GM12878 (cell line): ENCODE measurements around the gene MSRB1. TPM values are rescaled to one million over a fixed set of nuclear protein-coding genes. Genes with fewer than 3 reads are reported as not detected.
A peak's percentile ranks its signal among the peaks of the same experiment; 100 is the strongest.

Experiments used
- ATAC-seq: fragments of 200-7000 bp; cut with Tn5 transposase; 3 replicates; pipeline ENCODE4 v1.9.1; 2020; ENCODE audit warnings: mild to moderate bottlenecking, moderate library complexity
- BruUV-seq: library from RNA; stranded (reverse); fragments of 400-500 nt; replicated peaks from 2 replicates; lab custom pipeline; 2021; lab: Mats Ljungman, UMichigan
- CTCF ChIA-PET: fragments of 300-600 bp; sonication (Branson Sonifier 250); formaldehyde crosslinking; extraction: SDS; loops from one replicate; lab custom pipeline; 2021; ENCODE audit warnings: inconsistent platforms; lab: Yijun Ruan, JAX
- POLR2A ChIA-PET: fragments of 350-600 bp; formaldehyde crosslinking; extraction: SDS; loops from one replicate; lab custom pipeline; 2021; ENCODE audit warnings: inconsistent platforms; lab: Charles Lee
- RAD21 ChIA-PET: fragments of 300-600 bp; sonication (Branson Sonifier 250); formaldehyde crosslinking; loops from one replicate; lab custom pipeline; 2023; ENCODE audit warnings: antibody characterized with exemption; ENCODE audit not compliant: unreplicated experiment; lab: Charles Lee
- SMC1A ChIA-PET: fragments of 300-600 bp; sonication (Branson Sonifier 250); formaldehyde crosslinking; loops from one replicate; lab custom pipeline; 2023; ENCODE audit not compliant: unreplicated experiment, uncharacterized antibody; lab: Charles Lee
- DNase-seq: peaks from one replicate; pipeline ENCODE4 v3.0.0-alpha.2; 2011; ENCODE audit warnings: low read depth, low spot score
- FAIRE-seq: peaks from 3 replicates; lab custom pipeline; 2011; peaks lifted over from hg19 to GRCh38; lab: Jason Lieb, UNC
- H2AFZ ChIP-seq: 2 replicates; pipeline ENCODE4 v1.6.0; 2011; ENCODE audit warnings: low read depth, low read length, control low read depth; ENCODE audit not compliant: control insufficient read depth
- H3K27ac ChIP-seq: 2 replicates; pipeline ENCODE4 v1.5.1; 2011; ENCODE audit warnings: control low read depth; ENCODE audit not compliant: control insufficient read depth, insufficient read depth
- H3K27me3 ChIP-seq, 2 experiments: replicated peaks in 1 of 2; 2 replicates each; pipeline versions ENCODE4 v1.6.0 to v1.6.1; 2011; ENCODE audit warnings: low read length in 1 of 2; ENCODE audit not compliant: control insufficient read depth in 2 of 2, insufficient read depth in 2 of 2
- H3K36me3 ChIP-seq, 2 experiments: 2 replicates each; pipeline ENCODE4 v1.5.1; 2011; ENCODE audit warnings: low read length in 1 of 2; ENCODE audit not compliant: control insufficient read depth in 2 of 2, insufficient read depth in 2 of 2
- H3K4me1 ChIP-seq: 2 replicates; pipeline ENCODE4 v1.6.1; 2011; ENCODE audit warnings: mild to moderate bottlenecking, low read length, moderate library complexity, mixed read lengths; ENCODE audit not compliant: control insufficient read depth, insufficient read depth
- H3K4me2 ChIP-seq: 2 replicates; pipeline ENCODE4 v1.6.0; 2011; ENCODE audit warnings: control low read depth; ENCODE audit not compliant: control insufficient read depth, insufficient read depth
- H3K4me3 ChIP-seq: fragments of 200-600 bp; sonication (generic); 2 replicates; pipeline ENCODE4 v1.5.1; 2016
- H3K79me2 ChIP-seq: 2 replicates; pipeline ENCODE4 v1.6.0; 2011; ENCODE audit warnings: low read length; ENCODE audit not compliant: control insufficient read depth, insufficient read depth
- H3K9ac ChIP-seq: 2 replicates; pipeline ENCODE4 v1.8.0; 2011; ENCODE audit warnings: low read length, control low read depth, mixed read lengths; ENCODE audit not compliant: control insufficient read depth, insufficient read depth
- H3K9me3 ChIP-seq: replicated peaks from 3 replicates; pipeline ENCODE4 v1.5.1; 2011; ENCODE audit warnings: mild to moderate bottlenecking, low read length; ENCODE audit not compliant: control insufficient read depth, insufficient read depth
- H4K20me1 ChIP-seq: 2 replicates; pipeline ENCODE4 v1.6.0; 2011; ENCODE audit not compliant: control insufficient read depth, insufficient read depth
- EED ChIP-seq: sonication (generic); IDR thresholded peaks from 2 replicates; pipeline ENCODE4 v1.6.1; 2016; ENCODE audit warnings: antibody characterized with exemption, low read depth
- ESRRA ChIP-seq: IDR thresholded peaks from 2 replicates; pipeline ENCODE4 v1.6.1; 2012; ENCODE audit warnings: mild to moderate bottlenecking, low read length, improper control_type of control experiment
- FOXM1 ChIP-seq: IDR thresholded peaks from 2 replicates; pipeline ENCODE4 v1.6.1; 2012; ENCODE audit warnings: low read depth, mild to moderate bottlenecking, inconsistent platforms, low read length, moderate library complexity
- HSF1 ChIP-seq: fragments of 150-350 bp; IDR thresholded peaks from 2 replicates; pipeline ENCODE4 v1.6.1; 2014; ENCODE audit warnings: mild to moderate bottlenecking, low read depth, low read length
- NFYB ChIP-seq: IDR thresholded peaks from 2 replicates; pipeline ENCODE4 v1.6.1; 2011; ENCODE audit warnings: low read depth, mild to moderate bottlenecking, low read length, improper control_type of control experiment, moderate library complexity; ENCODE audit not compliant: insufficient read depth
- POLR2A ChIP-seq: IDR thresholded peaks from 2 replicates; pipeline ENCODE4 v1.6.1; 2011; ENCODE audit warnings: low read depth, mild to moderate bottlenecking, low read length
- RAD51 ChIP-seq: fragments of 450-650 bp; IDR thresholded peaks from 2 replicates; pipeline ENCODE4 v1.6.1; 2016; ENCODE audit warnings: moderate library complexity, mild to moderate bottlenecking, inconsistent platforms
- ZBTB33 ChIP-seq: fragments of 450-650 bp; IDR thresholded peaks from 2 replicates; pipeline ENCODE4 v1.6.1; 2017; ENCODE audit warnings: mild to moderate bottlenecking
- WGBS: methylation state at CpG from one replicate; pipeline ENCODE4 v1.1.6; 2016; ENCODE audit warnings: low lambda C conversion rate; ENCODE audit not compliant: insufficient replicate concordance, insufficient coverage; ENCODE audit errors: missing lambda C conversion rate; 5-methylcytosine and 5-hydroxymethylcytosine counted together
- in situ Hi-C: fragments of 300-500 bp; cut with MboI; formaldehyde crosslinking; loops from 9 replicates; pipeline ENCODE4 v1.14.3; 2018; ENCODE audit warnings: mixed read lengths
- intact Hi-C: fragments of 100-400 bp; cut with micrococcal nuclease; formaldehyde crosslinking; loops from one replicate; pipeline ENCODE4 v1.14.2; 2022; ENCODE audit not compliant: unreplicated experiment
- polyA plus RNA-seq, 11 experiments: library from polyadenylated mRNA; depleted of rRNA in 4 of 11; unstranded in 6 of 11; stranded (reverse) in 5 of 11; fragments of >200 nt; fragmentation: Nextera tagmentation in 4 of 11; fragmentation: Illumina TruSeq in 1 of 11; extraction: Ambion mirVana in 4 of 11; extraction: Trizol in 1 of 11; gene quantifications; 1 replicate in 1 of 11; 2 replicates in 10 of 11; pipeline versions ENCODE4 v1.2.1 to v1.2.3, GENCODE V29; 2011 to 2016; ENCODE audit warnings: inconsistent platforms in 2 of 11, missing spikeins in 2 of 11, low read depth in 1 of 11
- total RNA-seq, 4 experiments: library from RNA; depleted of rRNA in 3 of 4; stranded (reverse); fragments of >200 nt in 3 of 4; fragmentation: Illumina TruSeq in 1 of 4; extraction: Trizol in 1 of 4; gene quantifications; 2 replicates each; pipeline versions ENCODE4 v1.2.1 to v1.2.3, GENCODE V29; 2013 to 2021
- TF ChIP-seq, protein P1 (sequence below): fragments of 450-650 bp; IDR thresholded peaks from 2 replicates; pipeline ENCODE4 v1.6.1; 2014; ENCODE audit warnings: mild to moderate bottlenecking

The MSRB1 gene
- total and polyA plus RNA-seq, 10 of the 15 experiments (the other 5 are each of a cell fraction or from before 2014, with no cell fraction given) = 5.1 to 48.6 (median 25.7) TPM

GRCh38 chr16:1973461-1974156 lies 30.6 kb upstream of the MSRB1 start:
- 86% methylated on average over 13 of the region's 16 CpGs for WGBS
- Histone ChIP-seq H3K36me3 (peaks cover 0 to 34% of the 10 kb centered on the region in 2 experiments; a peak in 3 of 4 replicates), H3K79me2 (peaks cover 24% of the 10 kb centered on the region), H3K27ac (no peak overlapping the region), H3K4me1 (peaks cover 12% of the 10 kb centered on the region), H3K4me3 (peak overlapping the region; percentile 93; the same call in 1 of the 2 replicates), H3K9ac (no peak overlapping the region; the same call in 1 of the 2 replicates), H4K20me1 (no peaks in the 10 kb centered on the region), H3K9me3 (no peaks in the 10 kb centered on the region), H3K27me3 (no peaks in the 10 kb centered on the region), H3K4me2 (peak overlapping the region; percentile 7; the same call in 1 of the 2 replicates), H2AFZ (no peak overlapping the region)
- FAIRE-seq = no peak
- TF ChIP-seq HSF1 (no peak), POLR2A (peak; percentile 9; the same call in 1 of the 2 replicates)
- SMC1A ChIA-PET = no interaction called here
- no TSS peak for BruUV-seq
- no peak for DNase-seq
- in situ Hi-C loops = no loop called here
- POLR2A ChIA-PET = interaction anchor here (1.1 to 1.9 kb wide), 2 partner anchors 8 to 13 kb away, joined by 3 to 8 read pairs; partner anchors contain the start of gene RPS2
- intact Hi-C loops = no loop called here
- CTCF ChIA-PET = interaction anchor here (0.5 kb wide), 1 partner anchor 363 kb away, joined by 3 read pairs; no protein-coding TSS in a partner anchor
- RAD21 ChIA-PET = no interaction called here
- no peak for ATAC-seq

DNA sequence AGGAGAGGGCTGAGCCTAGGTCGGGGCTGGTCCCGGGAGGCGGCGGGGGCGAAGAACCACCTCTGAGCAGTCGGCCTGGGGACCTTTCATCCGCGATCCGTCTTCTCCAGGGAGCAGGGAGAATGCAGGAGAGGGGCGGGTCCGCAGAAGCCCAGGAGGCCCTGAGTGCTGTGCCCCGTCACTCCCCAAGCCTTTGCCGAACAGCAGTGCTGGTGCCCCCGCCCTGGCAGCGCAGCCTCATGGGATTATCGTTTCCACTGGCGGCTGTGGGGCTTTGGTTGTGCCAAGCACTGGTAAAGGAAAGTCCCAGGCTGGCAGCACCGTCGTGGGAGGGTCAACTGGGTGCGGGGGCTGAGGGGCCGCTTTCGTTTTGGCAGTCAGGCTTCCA lies 29.5 kb upstream of the MSRB1 start:
- peak; percentile 17 for ATAC-seq
- Histone ChIP-seq H3K36me3 (peaks cover 0 to 27% of the 10 kb centered on the region in 2 experiments; a peak in 3 of 4 replicates), H3K4me1 (peaks cover 12% of the 10 kb centered on the region), H3K27me3 (no peaks in the 10 kb centered on the region), H3K9ac (peak overlapping the region; percentile 87), H3K9me3 (no peaks in the 10 kb centered on the region), H2AFZ (no peak overlapping the region), H3K27ac (peak overlapping the region; percentile 89), H4K20me1 (no peaks in the 10 kb centered on the region), H3K79me2 (peaks cover 24% of the 10 kb centered on the region), H3K4me3 (peak overlapping the region; percentile 93), H3K4me2 (peak overlapping the region; percentile 95)
- WGBS = under 1% methylated on average over 22 of the region's 22 CpGs
- in situ Hi-C loops (no loop called here), intact Hi-C loops (no loop called here)
- SMC1A ChIA-PET = interaction anchor here (1.3 kb wide), 1 partner anchor 12 kb away, joined by 7 read pairs; no protein-coding TSS in a partner anchor
- CTCF ChIA-PET = interaction anchor here (1.3 kb wide), 1 partner anchor 32 kb away, joined by 6 read pairs; no protein-coding TSS in a partner anchor
- RAD21 ChIA-PET = interaction anchor here (1.3 kb wide), 1 partner anchor 9 kb away, joined by 6 read pairs; the partner anchor contains the start of gene NOXO1
- FAIRE-seq = no peak
- no peak for DNase-seq
- POLR2A ChIA-PET = interaction anchor here (0.6 to 2.5 kb wide), 6 partner anchors 9 to 182 kb away, joined by 3 to 21 read pairs (median 6); partner anchors contain the start of genes GFER, NOXO1, NTHL1 and TSC2
- BruUV-seq = TSS peak; percentile 61
- TF ChIP-seq ESRRA (no peak), RAD51 (no peak), ZBTB33 (no peak), NFYB (no peak), FOXM1 (no peak), EED (no peak)
- TF ChIP-seq, protein P1, sequence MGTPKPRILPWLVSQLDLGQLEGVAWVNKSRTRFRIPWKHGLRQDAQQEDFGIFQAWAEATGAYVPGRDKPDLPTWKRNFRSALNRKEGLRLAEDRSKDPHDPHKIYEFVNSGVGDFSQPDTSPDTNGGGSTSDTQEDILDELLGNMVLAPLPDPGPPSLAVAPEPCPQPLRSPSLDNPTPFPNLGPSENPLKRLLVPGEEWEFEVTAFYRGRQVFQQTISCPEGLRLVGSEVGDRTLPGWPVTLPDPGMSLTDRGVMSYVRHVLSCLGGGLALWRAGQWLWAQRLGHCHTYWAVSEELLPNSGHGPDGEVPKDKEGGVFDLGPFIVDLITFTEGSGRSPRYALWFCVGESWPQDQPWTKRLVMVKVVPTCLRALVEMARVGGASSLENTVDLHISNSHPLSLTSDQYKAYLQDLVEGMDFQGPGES = no peak
